Motor neuron (in vitro differentiated cells): Measurements from ENCODE around the gene ANKRD42. TPM values are rescaled to one million over a fixed set of nuclear protein-coding genes. Genes with fewer than 3 reads are reported as not detected.
A peak's percentile ranks its signal among the peaks of the same experiment; 100 is the strongest.

Experiments
- ATAC-seq, 8 experiments: fragments of 200-7000 bp; cut with Tn5 transposase; replicated peaks in 6 of 8; 2 replicates each; pipeline ENCODE4 v1.8.0; 2021; ENCODE audit warnings: mild to moderate bottlenecking in 8 of 8, moderate library complexity in 8 of 8
- H3K27ac ChIP-seq, 2 donors: fragments of 250-450 bp; sonication (Bioruptor Pico); 2 replicates each; pipeline ENCODE4 v1.9.0; 2021; ENCODE audit warnings: antibody characterized with exemption in 2 of 2, mild to moderate bottlenecking in 2 of 2, moderate library complexity in 1 of 2
- H3K4me1 ChIP-seq, 2 donors: fragments of 250-450 bp; sonication (Bioruptor Pico); replicated peaks in 1 of 2; 2 replicates each; pipeline ENCODE4 v1.6.1; 2021; ENCODE audit warnings: antibody characterized with exemption in 2 of 2, mild to moderate bottlenecking in 2 of 2, moderate library complexity in 1 of 2
- H3K4me3 ChIP-seq, 5 donors: fragments of 250-450 bp; sonication (Bioruptor Pico); 2 replicates each; pipeline ENCODE4 v1.9.0; 2021; ENCODE audit warnings: antibody characterized with exemption in 5 of 5, mild to moderate bottlenecking in 5 of 5, moderate library complexity in 4 of 5
- WGBS, 10 experiments: fragments of 450-650 bp; shearing (Covaris generic); methylation state at CpG; one replicate each; pipeline ENCODE4 v1.0.0; 2022; 5-methylcytosine and 5-hydroxymethylcytosine counted together
- in situ Hi-C, 9 experiments: fragments of 400-800 bp; cut with MboI; loops; one replicate each; pipeline ENCODE4 v1.15.0; 2021; ENCODE audit warnings: low sequenced_read_pairs in 9 of 9, low pct_unique_long_range_greater_than_20kb in 2 of 9; ENCODE audit not compliant: unreplicated experiment in 9 of 9
- total RNA-seq, 8 experiments: library from RNA; unstranded; fragments of 300-600 nt; gene quantifications; 2 replicates each; pipeline versions ENCODE4 v1.2.3 to v1.2.4, GENCODE V29; 2022

Gene ANKRD42
- total RNA-seq, 8 experiments from 2014 or later: 5.0 to 31.5 (median 9.1) TPM

DNA sequence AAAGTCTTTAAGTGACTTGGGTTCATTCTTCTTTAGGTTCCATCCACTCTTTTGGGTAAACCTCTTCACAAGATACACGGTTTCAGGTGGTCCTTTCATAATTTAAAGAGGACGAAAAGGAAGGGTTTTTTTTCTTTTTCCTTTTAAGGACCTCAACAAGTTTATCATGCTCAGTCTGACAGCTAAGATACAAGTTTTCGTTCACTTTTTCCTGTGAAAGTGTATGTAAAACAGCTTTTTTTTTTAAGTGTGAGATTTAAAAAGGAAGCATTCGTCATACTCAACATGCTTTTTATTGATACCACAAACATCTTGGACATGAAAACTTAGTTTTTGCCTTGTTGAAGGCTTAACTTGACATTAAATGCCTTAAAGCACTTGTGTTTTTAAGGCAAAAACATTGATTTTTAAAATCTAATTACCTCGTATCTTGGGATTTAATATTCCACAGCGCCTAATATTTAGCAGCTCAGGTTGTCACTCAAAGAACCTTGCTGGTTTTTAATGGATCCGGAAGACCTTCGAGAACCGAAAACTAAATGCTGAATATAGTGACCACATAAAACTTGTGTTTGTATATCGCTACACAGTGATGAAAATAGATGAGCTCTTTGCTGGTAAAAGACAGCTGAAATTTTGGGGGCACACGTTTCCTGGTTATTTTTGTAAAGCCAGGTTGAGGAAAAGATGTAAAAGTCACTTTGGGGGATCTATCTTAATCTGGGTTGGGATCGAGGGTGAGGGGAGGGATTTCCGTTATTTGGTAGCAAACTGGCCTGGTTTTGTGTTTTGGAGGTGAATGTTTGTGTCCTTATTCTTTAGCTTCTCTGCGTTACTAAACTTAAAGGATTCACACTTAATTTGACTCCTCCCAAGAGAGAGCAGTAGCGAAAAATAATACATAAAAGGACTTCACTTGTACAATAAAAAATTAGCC lies 34.3 kb upstream of the ANKRD42 start:
- no peak for ATAC-seq
- no peak overlapping the region for H3K27ac ChIP-seq

DNA sequence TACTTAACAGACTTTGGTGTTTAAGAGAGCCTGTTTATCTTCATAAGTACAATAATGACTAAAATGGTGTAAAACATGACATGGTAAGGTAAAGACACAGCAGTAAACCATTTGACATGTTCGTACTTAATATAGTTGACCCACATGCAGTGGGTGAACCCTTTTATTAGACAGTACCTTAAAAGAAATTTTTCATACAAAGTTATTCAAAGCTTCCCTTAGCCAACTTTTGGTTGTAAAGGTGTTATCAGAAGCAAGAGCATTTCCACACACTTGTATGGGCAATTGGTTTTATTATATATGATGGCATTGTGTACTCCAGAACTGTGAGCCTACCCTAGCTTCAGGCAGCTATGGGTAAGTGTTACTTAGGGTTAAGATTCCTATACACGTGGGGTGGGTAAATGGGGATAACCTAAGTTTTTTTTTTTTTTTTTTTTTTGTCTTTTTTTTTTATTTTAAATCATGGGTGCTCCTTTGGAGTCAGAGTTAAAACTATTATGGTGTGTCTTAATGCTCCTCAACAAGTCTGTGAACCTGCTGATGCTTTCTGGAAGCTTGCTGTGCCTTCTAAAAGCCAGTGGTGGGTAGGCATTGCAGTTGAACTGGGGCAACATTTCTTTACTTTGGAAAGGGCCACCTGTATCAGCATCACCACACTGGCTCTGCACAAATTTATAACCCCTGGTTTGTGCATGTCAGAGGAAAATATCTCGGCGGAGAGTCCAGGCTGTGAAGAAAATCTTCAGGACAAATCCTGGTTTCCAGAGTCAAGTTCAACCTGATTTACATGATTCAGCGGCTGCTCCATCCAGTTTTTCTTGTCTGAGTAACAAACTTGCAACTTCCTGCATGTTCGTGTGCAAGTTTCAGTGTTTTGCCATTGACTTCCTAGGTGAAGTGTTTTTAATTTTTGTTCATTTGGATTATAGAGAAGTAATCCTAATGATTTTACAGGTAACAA lies 33.3 kb upstream of the ANKRD42 start:
- in situ Hi-C loops: no loop called here
- 0 to 87% (median 51%) methylated on average over 1 to 6 of the region's 6 CpGs; no CpG with 5 or more reads in 1 of the 10 experiments for WGBS, 10 experiments
- H3K4me3 ChIP-seq: peak overlapping the region; percentile 79 to 97 (median 89)
- H3K27ac ChIP-seq: no peak overlapping the region
- H3K4me1 ChIP-seq: peaks cover 9 to 26% of the 10 kb centered on the region in 2 donors
- ATAC-seq: no peak

More for the DNA sequence above, 34.3 kb upstream of the ANKRD42 start:
- 2 to 44% (median 16%) methylated on average over 5 to 15 of the region's 15 CpGs for WGBS, 10 experiments
- Histone ChIP-seq H3K4me1 (peaks cover 9 to 26% of the 10 kb centered on the region in 2 donors), H3K4me3 (peak overlapping the region; percentile 79 to 97 (median 89))
- in situ Hi-C loops: no loop called here

- WGBS, 10 experiments: 0 to 100% (median 76%) methylated on average over 1 of the region's 1 CpG; no CpG with 5 or more reads in 2 of the 10 experiments
- Histone ChIP-seq H3K4me3 (no peak overlapping the region), H3K27ac (no peak overlapping the region), H3K4me1 (peaks cover 9 to 26% of the 10 kb centered on the region in 2 donors)
- in situ Hi-C loops: no loop called here
- ATAC-seq: no peak
These were observed 31.8 kb upstream of the ANKRD42 start for GRCh38 chr11:83161610-83162199.

DNA sequence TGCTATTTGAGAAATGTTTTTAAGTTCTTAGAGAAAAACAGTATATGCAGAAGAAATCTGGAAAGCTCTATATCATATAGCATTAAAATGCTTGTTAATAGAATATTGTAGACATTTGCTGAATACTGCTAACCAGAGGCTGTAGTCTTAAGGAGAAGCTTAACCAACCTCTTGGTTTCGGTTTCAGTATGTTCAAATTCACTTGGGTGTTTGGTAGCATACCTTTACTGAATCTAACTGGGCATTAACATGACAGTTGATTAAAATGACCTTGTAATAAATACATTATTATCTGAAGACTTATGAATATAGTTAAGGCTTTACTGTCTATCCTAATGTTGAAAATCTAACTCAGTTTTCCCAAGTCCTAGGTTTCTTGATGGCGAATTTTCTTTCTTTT lies 31.1 kb upstream of the ANKRD42 start:
- Histone ChIP-seq H3K4me3 (no peak overlapping the region), H3K27ac (no peak overlapping the region), H3K4me1 (peaks cover 9 to 26% of the 10 kb centered on the region in 2 donors)
- WGBS, 10 experiments: 80 to 100% (median 100%) methylated on average over 1 to 2 of the region's 2 CpGs; no CpG with 5 or more reads in 2 of the 10 experiments
- in situ Hi-C loops: no loop called here
- ATAC-seq: no peak

DNA sequence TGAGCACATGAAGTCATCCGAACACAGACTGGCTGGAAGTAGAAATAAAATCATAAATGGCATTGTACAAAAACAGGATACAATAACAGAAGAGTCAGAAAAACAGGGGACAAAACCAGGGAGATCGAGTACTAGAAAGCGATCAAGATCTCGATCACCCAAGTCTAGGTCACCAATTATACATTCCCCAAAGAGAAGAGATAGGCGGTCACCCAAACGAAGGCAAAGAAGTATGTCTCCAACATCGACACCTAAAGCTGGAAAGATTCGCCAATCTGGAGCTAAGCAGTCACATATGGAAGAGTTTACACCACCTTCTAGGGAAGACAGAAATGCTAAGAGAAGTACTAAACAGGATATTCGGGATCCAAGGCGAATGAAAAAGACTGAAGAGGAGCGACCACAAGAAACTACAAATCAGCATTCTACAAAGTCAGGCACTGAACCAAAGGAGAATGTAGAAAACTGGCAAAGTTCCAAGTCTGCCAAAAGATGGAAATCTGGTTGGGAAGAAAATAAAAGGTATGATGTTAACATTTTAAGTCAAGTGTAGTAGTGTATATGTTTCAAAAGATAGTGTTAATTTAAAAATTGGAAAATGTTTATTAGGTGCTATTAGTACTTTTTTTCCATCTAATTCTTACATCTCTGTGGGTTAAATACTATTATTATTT lies 27.2 kb upstream of the ANKRD42 start:
- peaks cover 0 to 28% of the 10 kb centered on the region in 2 donors for H3K4me1 ChIP-seq
- no peak for ATAC-seq
- no peak overlapping the region for H3K27ac ChIP-seq
- in situ Hi-C loops: no loop called here
- no peak overlapping the region for H3K4me3 ChIP-seq
- WGBS, 10 experiments: 90 to 100% (median 95%) methylated on average over 4 to 11 of the region's 11 CpGs

DNA sequence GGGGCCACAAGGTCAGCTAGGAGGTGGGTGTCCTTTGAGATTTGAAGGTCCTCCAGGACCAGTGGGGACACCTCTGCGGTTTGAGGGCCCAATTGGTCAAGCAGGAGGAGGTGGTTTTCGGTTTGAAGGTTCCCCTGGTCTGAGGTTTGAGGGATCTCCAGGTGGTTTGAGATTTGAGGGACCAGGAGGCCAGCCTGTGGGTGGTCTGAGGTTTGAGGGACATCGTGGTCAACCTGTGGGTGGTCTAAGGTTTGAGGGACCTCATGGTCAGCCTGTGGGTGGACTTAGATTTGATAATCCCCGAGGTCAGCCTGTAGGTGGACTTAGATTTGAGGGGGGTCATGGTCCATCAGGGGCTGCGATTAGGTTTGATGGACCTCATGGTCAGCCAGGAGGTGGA lies 24.8 kb upstream of the ANKRD42 start:
- WGBS, 10 experiments: 90 to 100% (median 95%) methylated on average over 1 to 2 of the region's 5 CpGs; no CpG with 5 or more reads in 6 of the 10 experiments
- Histone ChIP-seq H3K4me3 (no peak overlapping the region), H3K27ac (no peak overlapping the region), H3K4me1 (peaks cover 0 to 32% of the 10 kb centered on the region in 2 donors)
- ATAC-seq: no peak
- in situ Hi-C loops: no loop called here

- in situ Hi-C loops: no loop called here
- Histone ChIP-seq H3K4me3 (peak overlapping the region in 3 of 5 donors; percentile 5 to 18 (median 11)), H3K4me1 (peaks cover 0 to 32% of the 10 kb centered on the region in 2 donors), H3K27ac (no peak overlapping the region)
- peak in 3 of 8 experiments; percentile 59 to 71 (median 61) for ATAC-seq
- WGBS, 10 experiments: 12 to 100% (median 84%) methylated on average over 1 to 2 of the region's 2 CpGs
These were observed 22.6 kb upstream of the ANKRD42 start for GRCh38 chr11:83170865-83171264.

- peaks cover 0 to 32% of the 10 kb centered on the region in 2 donors for H3K4me1 ChIP-seq
- no peak overlapping the region for H3K4me3 ChIP-seq
- no peak for ATAC-seq
- in situ Hi-C loops: no loop called here
- no peak overlapping the region for H3K27ac ChIP-seq
- 60 to 100% (median 100%) methylated on average over 1 to 3 of the region's 4 CpGs; no CpG with 5 or more reads in 4 of the 10 experiments for WGBS, 10 experiments
These were observed 21.0 kb upstream of the ANKRD42 start for GRCh38 chr11:83172551-83172950.

GRCh38 chr11:83174008-83174407 lies 19.5 kb upstream of the ANKRD42 start:
- Histone ChIP-seq H3K4me3 (no peak overlapping the region), H3K27ac (no peak overlapping the region), H3K4me1 (peaks cover 0 to 32% of the 10 kb centered on the region in 2 donors)
- ATAC-seq: no peak
- in situ Hi-C loops: no loop called here

DNA sequence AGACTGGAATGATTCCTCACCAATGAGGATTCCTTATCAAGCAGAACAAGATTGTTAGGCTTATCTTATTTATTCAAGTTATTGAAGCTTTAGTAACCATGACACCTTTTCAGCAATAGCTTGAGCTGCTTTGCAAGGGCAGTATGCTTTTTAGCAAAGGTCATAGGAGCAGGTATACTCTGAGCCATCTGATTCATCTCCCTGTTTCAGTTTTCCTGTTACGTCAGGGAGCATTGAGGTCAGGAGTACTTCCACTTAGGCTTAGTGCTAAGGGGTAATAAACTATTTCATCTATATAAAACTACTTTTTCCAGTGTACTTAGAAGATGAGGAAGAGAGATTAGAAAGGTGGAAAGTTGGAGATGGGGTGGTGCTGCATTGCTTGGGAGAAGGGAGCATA lies 17.7 kb upstream of the ANKRD42 start:
- no peak for ATAC-seq
- in situ Hi-C loops: loop anchor here in 2 of 9 experiments (25.0 kb wide), 2 partner anchors 111 to 264 kb away; partner anchors contain the start of genes CCDC90B (in 1 of the 2), DDIAS (in 1 of the 2) and PRCP (in 1 of the 2)

GRCh38 chr11:83181815-83182214 lies 11.7 kb upstream of the ANKRD42 start:
- in situ Hi-C loops: loop anchor here in 2 of 9 experiments (25.0 kb wide), 2 partner anchors 105 to 270 kb away; partner anchors contain the start of genes CCDC90B (in 1 of the 2), DDIAS (in 1 of the 2) and PRCP (in 1 of the 2)
- ATAC-seq: no peak
- Histone ChIP-seq H3K27ac (no peak overlapping the region), H3K4me1 (no peaks in the 10 kb centered on the region), H3K4me3 (no peak overlapping the region)
- WGBS, 10 experiments: 20 to 95% (median 80%) methylated on average over 1 to 2 of the region's 2 CpGs; no CpG with 5 or more reads in 1 of the 10 experiments

More for the DNA sequence above, 17.7 kb upstream of the ANKRD42 start:
- peaks cover 0 to 16% of the 10 kb centered on the region in 2 donors for H3K4me1 ChIP-seq
- no peak overlapping the region for H3K4me3 ChIP-seq
- H3K27ac ChIP-seq: no peak overlapping the region
- WGBS, 10 experiments: 64 to 100% (median 100%) methylated on average over 1 of the region's 1 CpG; no CpG with 5 or more reads in 4 of the 10 experiments

- 67 to 100% (median 89%) methylated on average over 1 of the region's 1 CpG; no CpG with 5 or more reads in 3 of the 10 experiments for WGBS, 10 experiments
These were observed 7.7 kb upstream of the ANKRD42 start for GRCh38 chr11:83185767-83186166.

More at GRCh38 chr11:83185767-83186166, 7.7 kb upstream of the ANKRD42 start:
- no peaks in the 10 kb centered on the region for H3K4me1 ChIP-seq
- H3K27ac ChIP-seq: no peak overlapping the region
- in situ Hi-C loops: loop anchor here in 2 of 9 experiments (25.0 kb wide), 2 partner anchors 102 to 273 kb away; partner anchors contain the start of genes CCDC90B (in 1 of the 2), DDIAS (in 1 of the 2) and PRCP (in 1 of the 2)
- H3K4me3 ChIP-seq: no peak overlapping the region
- no peak for ATAC-seq
